Measurements from ENCODE around the gene OR7G3. TPM values are rescaled to one million over a fixed set of nuclear protein-coding genes. Genes with fewer than 3 reads are reported as not detected.

OR7G3 gene
- total and polyA plus RNA-seq, 2 of the 8 experiments (the other 6 are each of a cell fraction or from before 2014, with no cell fraction given) = not detected

DNA sequence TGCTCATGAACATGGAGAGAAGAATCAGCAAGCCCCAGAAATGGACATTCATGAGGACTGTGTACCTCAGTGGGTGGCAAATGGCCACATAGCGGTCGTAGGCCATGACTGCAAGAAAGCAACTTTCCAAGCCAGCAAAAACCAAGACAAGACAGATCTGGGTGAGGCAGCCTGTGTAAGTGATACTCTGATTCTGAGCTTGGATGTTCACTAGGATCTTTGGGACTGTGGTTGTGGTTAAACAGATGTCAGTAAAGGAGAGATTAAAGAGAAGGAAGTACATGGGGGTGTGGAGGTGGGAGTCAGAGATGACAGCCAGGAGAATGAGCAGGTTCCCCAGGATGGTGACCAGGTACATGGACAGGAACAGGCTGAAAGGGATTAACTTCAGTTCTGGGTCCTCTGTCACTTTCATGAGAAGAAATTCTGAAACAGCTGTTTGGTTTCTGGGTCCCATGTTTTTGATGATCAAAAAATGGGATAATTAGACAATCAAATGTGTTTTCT, 11.4 kb downstream of the OR7G3 start, which contains the start of gene OR7G1:
TSS of gene OR7G1 (minus strand) at position 457 of the 507 bp plus-strand sequence. CDS start at position 457, 0 bp downstream.
- Histone ChIP-seq H2BK5ac (ENCODE audit: low read depth, low read length) (no peak within 1 kb of the TSS), H2AFZ (ENCODE audit: low read length) (no peak within 1 kb of the TSS), H2BK120ac (replicated peaks; ENCODE audit: low read depth, low read length) (no peak within 1 kb of the TSS), H4K91ac (replicated peaks; ENCODE audit: insufficient read length, low read length) (no peak within 1 kb of the TSS), H3K23me2 (ENCODE audit: low read depth, low read length) (no peaks in the 10 kb centered on the region), H3K79me1 (ENCODE audit: low read depth, low read length) (no peaks in the 10 kb centered on the region), H4K5ac (ENCODE audit: insufficient read length, low read depth, low read length) (no peak within 1 kb of the TSS), H3K14ac (ENCODE audit: insufficient read length) (no peak within 1 kb of the TSS), H3K27me3 (replicated peaks in 1 of 4; ENCODE audit: control insufficient read depth in 3 of 4, extremely low read depth in 1 of 4, insufficient read depth in 3 of 4, low read length in 3 of 4) (no peaks in the 10 kb centered on the region), H3K27ac (ENCODE audit: low read depth, low read length) (no peak within 1 kb of the TSS), H2BK20ac (ENCODE audit: low read length) (no peak within 1 kb of the TSS), H2BK12ac (ENCODE audit: low read depth, low read length) (no peak within 1 kb of the TSS), H3K4ac (replicated peaks; ENCODE audit: insufficient read length, low read depth, low read length) (no peak within 1 kb of the TSS), H3K36me3 (ENCODE audit: control insufficient read depth in 2 of 4, insufficient read depth in 4 of 4, low read length in 3 of 4) (no peaks in the 10 kb centered on the region), H3K4me3 (ENCODE audit: extremely low read depth in 1 of 4, insufficient read depth in 2 of 4, low read depth in 3 of 4, low read length in 4 of 4) (no peak within 1 kb of the TSS), H3K18ac (ENCODE audit: extremely low read depth, low read length) (no peak within 1 kb of the TSS), H3K4me2 (ENCODE audit: insufficient read depth in 1 of 2, low read depth in 2 of 2, low read length in 2 of 2) (no peak within 1 kb of the TSS), H3K4me1 (replicated peaks in 1 of 4; ENCODE audit: control insufficient read depth in 3 of 4, insufficient read depth in 4 of 4, low read length in 3 of 4) (no peaks in the 10 kb centered on the region), H3K23ac (ENCODE audit: insufficient read length) (no peak within 1 kb of the TSS), H4K8ac (ENCODE audit: extremely low read depth, insufficient read depth, low read length) (no peak within 1 kb of the TSS), H3K56ac (replicated peaks; ENCODE audit: insufficient read length, low read depth, low read length) (no peak within 1 kb of the TSS), H2BK15ac (ENCODE audit: low read length) (no peak within 1 kb of the TSS), H3K9me3 (ENCODE audit: insufficient read depth in 2 of 2, low read depth in 1 of 2, low read length in 1 of 2) (peaks cover 22 to 31% of the 10 kb centered on the region in 2 experiments), H2AK5ac (ENCODE audit: low read depth, low read length) (no peak within 1 kb of the TSS), H3K9ac (replicated peaks in 1 of 4; ENCODE audit: extremely low read depth in 1 of 4, low read depth in 3 of 4, low read length in 3 of 4) (no peak within 1 kb of the TSS), H3K79me2 (ENCODE audit: control insufficient read depth in 1 of 2, insufficient read depth in 2 of 2, low read length in 2 of 2) (no peaks in the 10 kb centered on the region), H4K20me1 (replicated peaks in 1 of 2; ENCODE audit: control insufficient read depth in 1 of 2, insufficient read depth in 2 of 2, low read length in 2 of 2) (no peaks in the 10 kb centered on the region)
- ChIA-PET CTCF (ENCODE audit: partially characterized antibody) (no interaction called here), POLR2A (ENCODE audit: partially characterized antibody) (no interaction called here)
- no peak for FAIRE-seq
- WGBS, 2 experiments (ENCODE audit: extremely low coverage in 1 of 2, insufficient coverage in 1 of 2, insufficient read length in 1 of 2, insufficient replicate concordance in 2 of 2, low coverage in 1 of 2, low lambda C conversion rate in 2 of 2, missing lambda C conversion rate in 1 of 2) = 93% methylated on average over 2 of the region's 2 CpGs; no CpG with 5 or more reads in 1 of the 2 experiments
- no peak for DNase-seq (ENCODE audit: low read depth in 1 of 2, low spot score in 2 of 2)
- no peak for TF ChIP-seq YY1 (IDR thresholded peaks at IDR 0.05; ENCODE audit: low read depth, low read length)
- TF ChIP-seq SAP30 (IDR thresholded peaks at IDR 0.05; ENCODE audit: insufficient read depth, insufficient replicate concordance, low read length) = no peak
- TF ChIP-seq PHF8 (conservative IDR thresholded peaks at IDR 0.05; ENCODE audit: low read depth, low read length) = no peak
- TF ChIP-seq RNF2 (IDR thresholded peaks at IDR 0.05; ENCODE audit: borderline replicate concordance, low read depth, low read length, missing control alignments, poor library complexity, severe bottlenecking) = no peak
- no peak for TF ChIP-seq CHD1 (IDR thresholded peaks at IDR 0.05; ENCODE audit: low read depth, low read length)
- no peak for TF ChIP-seq GTF2F1 (IDR thresholded peaks at IDR 0.05; ENCODE audit: borderline replicate concordance, low read depth, low read length)
- no peak for TF ChIP-seq CREB1 (IDR thresholded peaks at IDR 0.05)
- TF ChIP-seq SRF (IDR thresholded peaks at IDR 0.05; ENCODE audit: low read depth, low read length) = no peak

Measured in H1 (cell line).